ENCODE measurements around the gene SFMBT2.
A peak's percentile ranks its signal among the peaks of the same experiment; 100 is the strongest.
"Not testable (repeated sequence)": the region's sequence is repeated elsewhere in the genome, so short reads cannot be mapped to it uniquely, and the experiment has no call there.

Gene SFMBT2

DNA sequence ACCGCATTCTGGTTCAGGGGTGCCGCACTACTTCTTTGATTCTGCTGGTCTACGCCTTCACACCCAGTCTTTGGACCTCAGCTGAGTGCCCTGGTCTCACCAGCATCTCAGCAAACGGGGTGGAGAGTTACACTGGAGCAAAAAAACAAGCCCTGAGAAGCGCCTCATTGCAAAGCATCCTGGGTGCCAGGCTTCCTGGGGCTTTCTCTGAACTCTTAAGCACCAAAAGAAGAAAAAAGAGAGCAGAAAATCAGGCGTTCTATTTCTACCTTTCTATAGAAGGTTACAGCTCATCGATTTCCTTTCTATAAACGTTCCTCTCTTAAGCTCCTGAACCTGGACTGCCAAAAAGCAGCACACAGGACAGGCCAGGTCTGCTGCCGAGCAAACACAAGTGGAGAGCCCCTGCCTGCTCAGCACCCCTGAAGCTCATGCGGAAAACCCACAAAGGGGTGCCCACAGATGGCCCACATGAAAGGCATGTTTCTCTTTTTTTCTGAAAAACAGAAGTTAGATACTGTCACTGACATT lies 217.9 kb downstream of the SFMBT2 start:
- Mint-ChIP-seq H3K27me3 (no peaks in the 10 kb centered on the region), H3K9me3 (no peaks in the 10 kb centered on the region), H3K4me3 (peak overlapping the region; percentile 58), H3K36me3 (ENCODE audit: insufficient read depth) (peaks cover 30% of the 10 kb centered on the region), H3K27ac (ENCODE audit: low read depth) (peak overlapping the region; percentile 83), H3K4me1 (peaks cover 55% of the 10 kb centered on the region)
- peak; percentile 84 for ATAC-seq (replicated peaks; ENCODE audit: extremely low read depth, poor library complexity, severe bottlenecking)
- DNase-seq (ENCODE audit: low spot score in 2 of 2), result peak in 1 of 2 donors; percentile 33

DNA sequence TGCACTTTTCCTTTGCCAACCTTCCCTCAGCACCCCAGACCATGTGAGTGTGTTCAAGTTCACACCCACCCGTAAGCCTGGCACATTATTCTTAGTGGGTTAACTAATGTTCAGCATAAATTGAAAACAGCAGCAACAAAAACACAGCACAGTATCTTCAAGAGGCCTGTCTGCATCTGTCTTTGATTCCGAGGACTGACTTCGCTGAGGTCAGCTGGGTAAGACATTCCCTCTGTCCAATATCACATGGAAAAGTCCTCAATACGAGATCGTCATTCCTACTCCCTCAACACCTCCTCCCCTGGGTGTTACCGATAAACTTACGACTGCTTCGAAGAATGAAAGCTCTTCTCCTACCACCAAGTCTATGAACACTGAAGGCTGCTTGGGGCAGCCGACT lies 218.8 kb downstream of the SFMBT2 start:
- DNase-seq (ENCODE audit: low spot score in 2 of 2), result no peak
- Mint-ChIP-seq H3K27me3 (no peaks in the 10 kb centered on the region), H3K36me3 (ENCODE audit: insufficient read depth) (peaks cover 24% of the 10 kb centered on the region)

DNA sequence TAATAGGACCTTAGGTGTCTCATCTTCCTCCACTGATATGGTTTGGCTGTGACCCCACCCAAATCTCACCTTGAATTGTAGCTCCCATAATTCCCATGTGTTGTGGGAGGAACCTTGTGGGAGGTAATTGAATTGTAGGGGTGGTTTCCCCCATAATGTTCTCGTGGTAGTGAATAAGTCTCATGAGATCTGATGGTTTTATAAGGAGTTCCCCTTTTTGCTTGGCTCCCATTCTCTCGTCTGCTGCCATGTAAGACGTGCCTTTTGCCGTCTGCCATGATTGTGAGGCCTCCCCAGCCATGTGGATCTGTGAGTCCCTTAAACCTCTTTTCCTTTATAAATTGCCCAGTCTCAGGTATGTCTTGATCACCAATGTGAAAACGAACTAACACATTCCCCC lies 220.1 kb downstream of the SFMBT2 start:
- H3K27ac Mint-ChIP-seq (ENCODE audit: low read depth); H3K9me3 Mint-ChIP-seq; H3K27me3 Mint-ChIP-seq; DNase-seq (ENCODE audit: low spot score in 2 of 2); ATAC-seq (replicated peaks; ENCODE audit: extremely low read depth, poor library complexity, severe bottlenecking); H3K4me3 Mint-ChIP-seq: not testable (repeated sequence)
- Mint-ChIP-seq H3K4me1 (peaks cover 48% of the 10 kb centered on the region), H3K36me3 (ENCODE audit: insufficient read depth) (peaks cover 20% of the 10 kb centered on the region)

More for the DNA sequence above, 218.8 kb downstream of the SFMBT2 start:
- Mint-ChIP-seq H3K4me1 (peaks cover 55% of the 10 kb centered on the region), H3K9me3 (no peaks in the 10 kb centered on the region), H3K27ac (ENCODE audit: low read depth) (peak overlapping the region; percentile 83), H3K4me3 (peak overlapping the region; percentile 58)
- ATAC-seq (replicated peaks; ENCODE audit: extremely low read depth, poor library complexity, severe bottlenecking), result no peak

DNA sequence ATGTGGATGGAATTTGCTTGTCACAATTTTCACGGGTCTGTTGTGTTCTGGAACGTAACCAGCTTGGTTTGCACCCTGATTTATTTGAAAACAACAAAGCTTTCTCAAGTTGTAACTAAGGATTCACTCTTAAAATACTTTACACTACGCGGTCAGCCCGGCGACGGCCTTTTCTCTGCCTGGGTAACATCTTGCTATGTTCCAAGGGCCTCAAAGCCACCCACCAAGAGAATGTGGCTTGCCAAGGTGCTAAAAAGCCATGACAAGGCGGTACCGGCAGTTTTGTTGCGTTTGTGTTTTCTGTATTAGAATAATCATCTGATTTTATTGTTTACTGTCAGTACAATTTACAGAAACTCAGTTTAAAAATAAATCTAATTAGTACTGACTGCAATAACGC lies 220.9 kb downstream of the SFMBT2 start:
- no peak overlapping the region for H3K4me3 Mint-ChIP-seq
- peak overlapping the region; percentile 18 for H3K27ac Mint-ChIP-seq (ENCODE audit: low read depth)

DNA sequence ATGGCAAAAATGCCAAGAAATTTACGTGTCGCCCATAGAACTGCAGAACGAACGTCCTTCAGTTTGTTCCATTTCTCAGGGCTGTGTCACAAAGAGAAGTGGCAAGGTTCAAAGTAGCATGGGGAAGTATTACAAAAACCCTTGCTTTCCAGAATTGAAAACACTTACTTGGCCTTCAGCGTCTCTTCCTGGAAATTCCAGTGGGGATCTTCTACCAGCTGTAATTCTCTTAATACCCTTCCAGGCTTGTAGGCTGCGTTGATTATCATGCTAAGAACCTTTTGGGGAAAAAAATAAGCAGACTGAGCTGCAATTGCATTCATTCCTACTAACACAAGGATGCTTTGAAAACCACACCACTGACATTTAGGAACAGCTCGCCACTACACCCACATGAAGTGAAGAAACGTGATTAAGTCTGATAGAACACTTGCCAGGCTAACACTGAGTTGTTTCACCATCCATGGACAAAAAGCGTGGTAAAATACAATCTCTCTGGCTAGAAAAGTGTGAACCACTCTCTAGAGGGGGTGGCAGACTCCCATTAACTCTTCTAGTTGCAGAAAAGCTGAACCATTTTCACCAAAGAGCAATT lies 222.3 kb downstream of the SFMBT2 start:
- Mint-ChIP-seq H3K36me3 (ENCODE audit: insufficient read depth) (peaks cover 22% of the 10 kb centered on the region), H3K4me1 (peaks cover 36% of the 10 kb centered on the region), H3K4me3 (no peak overlapping the region), H3K27ac (ENCODE audit: low read depth) (no peak overlapping the region), H3K27me3 (no peaks in the 10 kb centered on the region), H3K9me3 (no peaks in the 10 kb centered on the region)
- DNase-seq (ENCODE audit: low spot score in 2 of 2) (no peak), ATAC-seq (replicated peaks; ENCODE audit: extremely low read depth, poor library complexity, severe bottlenecking) (no peak)

More for the DNA sequence above, 220.9 kb downstream of the SFMBT2 start:
- ATAC-seq (replicated peaks; ENCODE audit: extremely low read depth, poor library complexity, severe bottlenecking), result no peak
- H3K36me3 Mint-ChIP-seq (ENCODE audit: insufficient read depth), result peaks cover 20% of the 10 kb centered on the region
- H3K4me1 Mint-ChIP-seq, result peaks cover 44% of the 10 kb centered on the region
- no peak for DNase-seq (ENCODE audit: low spot score in 2 of 2)
- H3K27me3 Mint-ChIP-seq, result no peaks in the 10 kb centered on the region
- no peaks in the 10 kb centered on the region for H3K9me3 Mint-ChIP-seq

- Mint-ChIP-seq H3K9me3 (no peaks in the 10 kb centered on the region), H3K4me1 (peaks cover 18% of the 10 kb centered on the region), H3K27me3 (no peaks in the 10 kb centered on the region), H3K27ac (ENCODE audit: low read depth) (peak overlapping the region; percentile 67), H3K4me3 (no peak overlapping the region), H3K36me3 (ENCODE audit: insufficient read depth) (peaks cover 20% of the 10 kb centered on the region)
- DNase-seq (ENCODE audit: low spot score in 2 of 2), result no peak
- ATAC-seq (replicated peaks; ENCODE audit: extremely low read depth, poor library complexity, severe bottlenecking), result no peak
Observed at GRCh38 chr10:7186387-7187018, 224.3 kb downstream of the SFMBT2 start.

DNA sequence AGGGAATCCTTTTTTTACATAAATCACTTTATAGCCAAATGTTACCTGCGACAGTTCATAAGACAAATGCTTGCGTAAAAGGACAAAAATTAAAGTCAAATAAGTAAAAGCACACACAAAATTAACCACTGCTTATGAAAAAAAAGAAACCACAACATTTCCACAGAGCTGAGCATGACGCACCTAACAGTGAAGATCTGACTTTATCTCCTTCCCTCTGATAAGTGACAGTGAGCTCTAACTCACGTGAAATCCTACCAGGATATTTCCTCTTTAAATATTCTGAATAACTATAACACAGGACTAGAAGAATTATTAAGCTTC lies 225.5 kb downstream of the SFMBT2 start:
- ATAC-seq (replicated peaks; ENCODE audit: extremely low read depth, poor library complexity, severe bottlenecking) (peak; percentile 49), DNase-seq (ENCODE audit: low spot score in 2 of 2) (no peak)
- Mint-ChIP-seq H3K36me3 (ENCODE audit: insufficient read depth) (peaks cover 18% of the 10 kb centered on the region), H3K4me3 (no peak overlapping the region), H3K4me1 (peaks cover 10% of the 10 kb centered on the region), H3K9me3 (no peaks in the 10 kb centered on the region), H3K27me3 (no peaks in the 10 kb centered on the region), H3K27ac (ENCODE audit: low read depth) (peak overlapping the region; percentile 32)

- DNase-seq (ENCODE audit: low spot score in 2 of 2) (no peak), ATAC-seq (replicated peaks; ENCODE audit: extremely low read depth, poor library complexity, severe bottlenecking) (peak; percentile 68)
- Mint-ChIP-seq H3K9me3 (no peaks in the 10 kb centered on the region), H3K27ac (ENCODE audit: low read depth) (peak overlapping the region; percentile 32), H3K4me1 (peaks cover 10% of the 10 kb centered on the region), H3K4me3 (no peak overlapping the region), H3K27me3 (no peaks in the 10 kb centered on the region), H3K36me3 (ENCODE audit: insufficient read depth) (peaks cover 19% of the 10 kb centered on the region)
Observed at GRCh38 chr10:7184660-7185366, 226.0 kb downstream of the SFMBT2 start.

DNA sequence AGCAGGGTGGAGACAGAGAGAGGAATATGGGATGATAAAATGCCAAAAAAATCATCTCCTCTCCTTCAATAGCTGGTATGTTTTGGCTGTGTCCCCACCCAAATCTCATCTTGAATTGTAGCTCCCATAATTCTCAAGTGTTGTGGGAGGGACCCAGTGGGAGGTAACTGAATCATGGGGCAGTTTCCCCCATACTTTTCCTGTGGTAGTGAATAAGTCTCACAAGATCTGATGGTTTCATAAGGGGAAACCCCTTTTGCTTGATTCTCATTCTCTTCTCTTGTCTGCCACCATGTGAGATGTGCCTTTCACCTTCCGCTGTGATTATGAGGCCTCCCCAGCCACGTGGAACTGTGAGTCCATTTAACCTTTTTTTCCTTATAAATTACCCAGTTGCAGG lies 226.7 kb downstream of the SFMBT2 start:
- not testable (repeated sequence) for H3K27me3 Mint-ChIP-seq; DNase-seq (ENCODE audit: low spot score in 2 of 2); H3K4me1 Mint-ChIP-seq; ATAC-seq (replicated peaks; ENCODE audit: extremely low read depth, poor library complexity, severe bottlenecking); H3K4me3 Mint-ChIP-seq; H3K9me3 Mint-ChIP-seq
- Mint-ChIP-seq H3K36me3 (ENCODE audit: insufficient read depth) (peaks cover 21% of the 10 kb centered on the region), H3K27ac (ENCODE audit: low read depth) (peak overlapping the region; percentile 19)

- H3K4me3 Mint-ChIP-seq; H3K9me3 Mint-ChIP-seq; H3K27ac Mint-ChIP-seq (ENCODE audit: low read depth); H3K4me1 Mint-ChIP-seq; ATAC-seq (replicated peaks; ENCODE audit: extremely low read depth, poor library complexity, severe bottlenecking); DNase-seq (ENCODE audit: low spot score in 2 of 2); H3K27me3 Mint-ChIP-seq: not testable (repeated sequence)
- H3K36me3 Mint-ChIP-seq (ENCODE audit: insufficient read depth), result peaks cover 21% of the 10 kb centered on the region
Observed at GRCh38 chr10:7182327-7182726, 228.5 kb downstream of the SFMBT2 start.

DNA sequence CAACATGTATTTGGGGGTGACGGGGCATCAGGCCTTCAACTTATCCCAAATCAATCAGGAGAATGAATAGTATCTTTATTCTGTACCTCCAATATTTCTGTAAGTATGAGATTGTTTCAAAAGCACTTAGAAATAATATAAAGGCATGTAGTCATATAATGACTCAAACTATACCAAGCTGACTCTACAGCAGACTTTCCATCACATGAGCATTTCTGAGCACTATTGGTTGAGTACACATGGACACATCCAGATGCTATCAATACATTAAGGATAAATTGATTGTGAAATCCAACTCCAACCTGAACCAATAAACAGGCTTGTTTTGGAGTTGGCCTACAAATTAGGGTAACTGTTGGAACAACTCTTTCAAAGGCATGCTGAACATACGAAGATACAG lies 229.4 kb downstream of the SFMBT2 start:
- H3K36me3 Mint-ChIP-seq (ENCODE audit: insufficient read depth), result peaks cover 26% of the 10 kb centered on the region

GRCh38 chr10:7179536-7179935 lies 231.3 kb downstream of the SFMBT2 start:
- DNase-seq (ENCODE audit: low spot score in 2 of 2) (no peak), ATAC-seq (replicated peaks; ENCODE audit: extremely low read depth, poor library complexity, severe bottlenecking) (no peak)
- Mint-ChIP-seq H3K27me3 (no peaks in the 10 kb centered on the region), H3K36me3 (ENCODE audit: insufficient read depth) (peaks cover 31% of the 10 kb centered on the region), H3K4me3 (no peak overlapping the region), H3K9me3 (peaks cover 11% of the 10 kb centered on the region), H3K4me1 (peaks cover 12% of the 10 kb centered on the region), H3K27ac (ENCODE audit: low read depth) (no peak overlapping the region)

More for the DNA sequence above, 229.4 kb downstream of the SFMBT2 start:
- no peak overlapping the region for H3K27ac Mint-ChIP-seq (ENCODE audit: low read depth)
- ATAC-seq (replicated peaks; ENCODE audit: extremely low read depth, poor library complexity, severe bottlenecking) (no peak), DNase-seq (ENCODE audit: low spot score in 2 of 2) (no peak)
- H3K9me3 Mint-ChIP-seq, result no peaks in the 10 kb centered on the region
- H3K4me1 Mint-ChIP-seq, result peaks cover 6% of the 10 kb centered on the region
- H3K4me3 Mint-ChIP-seq, result no peak overlapping the region
- no peaks in the 10 kb centered on the region for H3K27me3 Mint-ChIP-seq

- no peak overlapping the region for H3K27ac Mint-ChIP-seq (ENCODE audit: low read depth)
- ATAC-seq (replicated peaks; ENCODE audit: extremely low read depth, poor library complexity, severe bottlenecking), result no peak
- no peak overlapping the region for H3K4me3 Mint-ChIP-seq
- no peaks in the 10 kb centered on the region for H3K27me3 Mint-ChIP-seq
- peaks cover 7% of the 10 kb centered on the region for H3K4me1 Mint-ChIP-seq
- no peak for DNase-seq (ENCODE audit: low spot score in 2 of 2)
- H3K9me3 Mint-ChIP-seq, result peaks cover 11% of the 10 kb centered on the region
- H3K36me3 Mint-ChIP-seq (ENCODE audit: insufficient read depth), result peaks cover 34% of the 10 kb centered on the region
Observed at GRCh38 chr10:7173948-7174347, 236.9 kb downstream of the SFMBT2 start.

All from central memory CD8-positive, alpha-beta T cell (primary cell).